DND-41 (cell line): ENCODE results near the gene DUSP11.
A peak's percentile ranks its signal among the peaks of the same experiment; 100 is the strongest.

ENCODE experiments used
- ATAC-seq: fragments of 200-7000 bp; cut with Tn5 transposase; 3 replicates; pipeline ENCODE4 v1.9.1; 2021; ENCODE audit warnings: low read depth; ENCODE audit not compliant: insufficient read depth
- DNase-seq: peaks from one replicate; pipeline ENCODE4 v3.0.0-alpha.2; 2020
- H2AFZ ChIP-seq: 2 replicates; pipeline ENCODE4 v1.6.0; 2012; ENCODE audit warnings: low read depth, low read length
- H3K27ac ChIP-seq: 2 replicates; pipeline ENCODE4 v1.5.1; 2012; ENCODE audit warnings: low read length, inconsistent platforms
- H3K27me3 ChIP-seq: fragments of 200-600 bp; sonication (generic); 2 replicates; pipeline ENCODE4 v1.6.0; 2012; ENCODE audit warnings: low read length, mild to moderate bottlenecking, inconsistent platforms; ENCODE audit not compliant: insufficient read depth, poor library complexity
- H3K36me3 ChIP-seq: 2 replicates; pipeline ENCODE4 v1.5.1; 2012; ENCODE audit warnings: low read length, inconsistent platforms; ENCODE audit not compliant: insufficient read depth
- H3K4me1 ChIP-seq: 2 replicates; pipeline ENCODE4 v1.5.1; 2012; ENCODE audit warnings: mild to moderate bottlenecking, low read length; ENCODE audit not compliant: insufficient read depth
- H3K4me2 ChIP-seq: 2 replicates; pipeline ENCODE4 v1.6.0; 2012; ENCODE audit warnings: mild to moderate bottlenecking, moderate library complexity, low read length, inconsistent platforms; ENCODE audit not compliant: insufficient read depth
- H3K4me3 ChIP-seq, 2 experiments: fragments of 200-600 bp in 1 of 2; shearing (Covaris generic) in 1 of 2; 2 replicates each; pipeline ENCODE4 v1.5.1; 2012 to 2016; ENCODE audit warnings: inconsistent platforms in 2 of 2, low read length in 2 of 2, mild to moderate bottlenecking in 2 of 2, low read depth in 1 of 2, moderate library complexity in 1 of 2
- H3K79me2 ChIP-seq: 2 replicates; pipeline ENCODE4 v1.6.0; 2012; ENCODE audit warnings: low read length, inconsistent platforms; ENCODE audit not compliant: insufficient read depth
- H3K9ac ChIP-seq: 2 replicates; pipeline ENCODE4 v1.6.0; 2012; ENCODE audit warnings: low read depth, mild to moderate bottlenecking, inconsistent platforms, low read length, moderate library complexity
- H3K9me3 ChIP-seq: 2 replicates; pipeline ENCODE4 v1.5.1; 2012; ENCODE audit warnings: low read length, moderate library complexity, mild to moderate bottlenecking, inconsistent platforms; ENCODE audit not compliant: insufficient read depth, severe bottlenecking
- H4K20me1 ChIP-seq: 2 replicates; pipeline ENCODE4 v1.6.0; 2012; ENCODE audit warnings: low read length; ENCODE audit not compliant: insufficient read depth
- CTCF ChIP-seq: IDR thresholded peaks from 2 replicates; pipeline ENCODE4 v1.5.1; 2012; ENCODE audit warnings: borderline replicate concordance, low read length, moderate library complexity, mild to moderate bottlenecking; ENCODE audit not compliant: poor library complexity, severe bottlenecking; ENCODE audit errors: extremely low read depth
- EZH2 ChIP-seq: IDR thresholded peaks from 3 replicates; pipeline ENCODE4 v1.6.1; 2012; ENCODE audit warnings: borderline replicate concordance, low read depth, mild to moderate bottlenecking, moderate library complexity, low read length, inconsistent platforms; ENCODE audit not compliant: severe bottlenecking

DUSP11 gene

GRCh38 chr2:73739101-73739500 is 40.8 kb downstream of the DUSP11 start:
- Histone ChIP-seq H3K4me1 (peaks cover 25% of the 10 kb centered on the region), H3K36me3 (peaks cover 7% of the 10 kb centered on the region), H3K9ac (no peak overlapping the region), H3K4me3 (no peak overlapping the region), H4K20me1 (no peaks in the 10 kb centered on the region), H3K27ac (no peak overlapping the region), H2AFZ (no peak overlapping the region), H3K79me2 (peaks cover 29% of the 10 kb centered on the region), H3K27me3 (no peaks in the 10 kb centered on the region), H3K9me3 (no peaks in the 10 kb centered on the region), H3K4me2 (no peak overlapping the region)
- TF ChIP-seq CTCF, result no peak
- no peak for TF ChIP-seq EZH2
- ATAC-seq, result no peak
- DNase-seq, result no peak

DNA sequence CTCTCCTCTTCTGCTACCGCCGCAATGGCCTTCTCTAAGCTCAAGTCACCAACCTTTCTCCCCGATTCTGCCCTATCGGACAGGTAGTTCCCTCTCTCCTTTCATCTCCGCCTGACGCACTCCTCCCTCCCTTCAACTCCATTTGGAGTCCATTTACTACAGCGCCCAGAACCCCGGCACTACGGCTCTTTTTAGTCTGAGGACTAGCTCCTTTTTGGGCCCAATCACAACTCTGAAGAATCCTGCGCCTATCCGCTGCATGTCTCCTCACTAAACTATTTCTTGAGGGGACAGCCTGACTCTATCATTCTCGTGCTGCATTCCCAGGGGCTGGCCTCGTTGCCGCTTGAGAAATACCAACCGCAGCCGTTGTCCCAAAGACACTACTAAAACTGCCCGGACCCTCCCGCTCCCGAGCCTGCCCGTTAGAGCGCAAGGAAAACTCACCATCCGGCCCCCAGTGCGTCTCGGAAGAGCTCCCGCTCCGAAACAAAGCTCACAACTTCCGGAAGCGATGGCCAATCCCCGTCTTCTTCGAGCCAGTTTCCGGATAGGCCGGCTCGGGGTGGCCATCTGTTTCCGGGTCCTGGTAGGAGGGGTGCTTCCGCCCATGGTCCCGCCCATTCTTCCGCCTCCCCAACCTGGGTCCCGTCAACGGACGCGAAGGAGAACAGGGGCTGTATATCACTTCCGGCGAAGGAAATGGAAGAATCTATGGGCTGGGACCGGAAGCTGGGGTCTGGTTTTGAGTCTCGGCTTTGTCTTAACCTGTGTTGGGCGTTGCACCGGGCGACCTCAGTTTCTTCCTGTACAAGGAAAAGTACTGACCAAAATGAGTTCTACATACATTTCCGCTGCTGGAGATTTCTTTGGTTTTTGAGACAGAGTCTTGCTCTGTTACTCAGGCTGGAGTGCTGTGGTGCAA is 42.8 kb downstream of the DUSP11 start, which contains the start of gene TPRKB:
TPRKB (minus strand) TSS at position 491 of the 925 bp plus-strand sequence. CDS start 2,776 bp downstream, outside the sequence.
- peaks cover 25% of the 10 kb centered on the region for H3K4me1 ChIP-seq
- peak within 1 kb of the TSS; percentile 70 for H3K9ac ChIP-seq
- DNase-seq, result peak; percentile 97
- peak within 1 kb of the TSS; percentile 87 for H3K4me2 ChIP-seq
- H3K4me3 ChIP-seq, result peak within 1 kb of the TSS; percentile 62 to 94
- H3K27me3 ChIP-seq, result no peaks in the 10 kb centered on the region
- no peaks in the 10 kb centered on the region for H4K20me1 ChIP-seq
- peak; percentile 98 for ATAC-seq
- H3K27ac ChIP-seq, result peak within 1 kb of the TSS; percentile 83
- H3K9me3 ChIP-seq, result no peaks in the 10 kb centered on the region
- peaks cover 32% of the 10 kb centered on the region for H3K79me2 ChIP-seq
- TF ChIP-seq CTCF, result no peak
- TF ChIP-seq EZH2, result no peak
- peaks cover 23% of the 10 kb centered on the region for H3K36me3 ChIP-seq
- peak within 1 kb of the TSS; percentile 92 for H2AFZ ChIP-seq

- peak overlapping the region; percentile 87 for H3K4me2 ChIP-seq
- TF ChIP-seq EZH2 (no peak), CTCF (no peak)
- H2AFZ ChIP-seq, result peak overlapping the region; percentile 92
- DNase-seq (no peak), ATAC-seq (no peak)
- H3K4me3 ChIP-seq, result peak overlapping the region; percentile 62 to 94
- H4K20me1 ChIP-seq, result no peaks in the 10 kb centered on the region
- H3K36me3 ChIP-seq, result peaks cover 30% of the 10 kb centered on the region
- H3K27ac ChIP-seq, result peak overlapping the region; percentile 83
- peaks cover 32% of the 10 kb centered on the region for H3K79me2 ChIP-seq
- H3K4me1 ChIP-seq, result peaks cover 25% of the 10 kb centered on the region
- no peaks in the 10 kb centered on the region for H3K9me3 ChIP-seq
- no peaks in the 10 kb centered on the region for H3K27me3 ChIP-seq
- peak overlapping the region; percentile 70 for H3K9ac ChIP-seq
These were observed 43.5 kb downstream of the DUSP11 start for GRCh38 chr2:73736378-73736777.
